NCI-H2107 (cell line): Measurements from ENCODE around the gene SPNS3.

Experiments used
- DNase-seq: peaks from one replicate; lab custom pipeline; 2025; lab: John Stamatoyannopoulos, UW

SPNS3 gene

GRCh38 chr17:4467287-4467686, 33.5 kb downstream of the SPNS3 start:
- DNase-seq, result no peak

GRCh38 chr17:4469552-4469951, 35.8 kb downstream of the SPNS3 start:
- DNase-seq, result no peak

- no peak for DNase-seq
Measured at GRCh38 chr17:4472286-4472685, 38.5 kb downstream of the SPNS3 start.

- DNase-seq, result no peak
Measured at GRCh38 chr17:4474093-4474492, 40.4 kb downstream of the SPNS3 start.

GRCh38 chr17:4475001-4475400, 41.3 kb downstream of the SPNS3 start:
- DNase-seq, result no peak

- DNase-seq, result no peak
Measured at GRCh38 chr17:4475463-4475862, 41.7 kb downstream of the SPNS3 start.

- DNase-seq, result no peak
Measured at GRCh38 chr17:4476017-4476416, 42.3 kb downstream of the SPNS3 start.

GRCh38 chr17:4476511-4477070, 42.9 kb downstream of the SPNS3 start:
- no peak for DNase-seq

GRCh38 chr17:4477255-4477791, 43.6 kb downstream of the SPNS3 start:
- no peak for DNase-seq

GRCh38 chr17:4478318-4478830, 44.6 kb downstream of the SPNS3 start:
- no peak for DNase-seq

- DNase-seq, result no peak
Measured at GRCh38 chr17:4479340-4479981, 45.7 kb downstream of the SPNS3 start.

GRCh38 chr17:4479982-4480751, 46.4 kb downstream of the SPNS3 start:
- DNase-seq, result no peak

- DNase-seq, result no peak
Measured at GRCh38 chr17:4480929-4481898, 47.5 kb downstream of the SPNS3 start.

GRCh38 chr17:4482338-4483011, 48.7 kb downstream of the SPNS3 start:
- no peak for DNase-seq

- DNase-seq, result no peak
Measured at GRCh38 chr17:4483012-4483840, 49.5 kb downstream of the SPNS3 start.

- no peak for DNase-seq
Measured at GRCh38 chr17:4485676-4486646, 52.2 kb downstream of the SPNS3 start.

- DNase-seq, result no peak
Measured at GRCh38 chr17:4487296-4487695, 53.6 kb downstream of the SPNS3 start.

GRCh38 chr17:4487820-4488716, 54.3 kb downstream of the SPNS3 start:
- no peak for DNase-seq
